HG03520 (cell line): ENCODE measurements around the gene IRF1.
"Not testable (repeated sequence)": the region's sequence is repeated elsewhere in the genome, so short reads cannot be mapped to it uniquely, and the experiment has no call there.

ENCODE experiments used
- ATAC-seq: cut with Tn5 transposase; IDR thresholded peaks from one replicate; pipeline ENCODE4 v1.9.1; 2021; ENCODE audit warnings: mild to moderate bottlenecking, moderate library complexity; ENCODE audit not compliant: unreplicated experiment

The IRF1 gene

GRCh38 chr5:132490484-132491367 lies at the start of gene IRF1:
Gene IRF1 (minus strand): TSS chr5:132490773. CDS start chr5:132489478, 1,295 bp downstream.
- peak; percentile 79 for ATAC-seq

- no peak for ATAC-seq
Measured at GRCh38 chr5:132540149-132540548, 49.6 kb upstream of the IRF1 start.

GRCh38 chr5:132539716-132540115 lies 49.1 kb upstream of the IRF1 start:
- no peak for ATAC-seq

DNA sequence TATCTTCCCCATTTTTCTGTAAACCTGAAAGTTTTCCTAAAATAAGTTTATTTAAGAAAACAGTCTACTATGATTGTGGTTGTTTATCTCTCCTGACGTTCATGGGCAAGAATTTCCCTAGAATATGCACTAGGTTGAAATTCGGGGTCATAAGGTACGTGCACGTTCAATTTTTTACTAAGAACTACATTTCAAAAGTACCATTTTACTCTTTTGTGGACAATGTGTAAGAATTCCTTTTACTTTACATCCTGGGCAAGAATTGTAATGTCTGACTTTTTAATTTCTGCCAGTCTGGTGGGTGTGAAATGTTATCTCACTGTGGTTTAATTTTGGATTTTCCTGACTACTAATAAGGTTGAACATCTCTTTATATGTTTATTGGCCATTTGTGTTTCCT lies 40.4 kb upstream of the IRF1 start:
- no peak for ATAC-seq

DNA sequence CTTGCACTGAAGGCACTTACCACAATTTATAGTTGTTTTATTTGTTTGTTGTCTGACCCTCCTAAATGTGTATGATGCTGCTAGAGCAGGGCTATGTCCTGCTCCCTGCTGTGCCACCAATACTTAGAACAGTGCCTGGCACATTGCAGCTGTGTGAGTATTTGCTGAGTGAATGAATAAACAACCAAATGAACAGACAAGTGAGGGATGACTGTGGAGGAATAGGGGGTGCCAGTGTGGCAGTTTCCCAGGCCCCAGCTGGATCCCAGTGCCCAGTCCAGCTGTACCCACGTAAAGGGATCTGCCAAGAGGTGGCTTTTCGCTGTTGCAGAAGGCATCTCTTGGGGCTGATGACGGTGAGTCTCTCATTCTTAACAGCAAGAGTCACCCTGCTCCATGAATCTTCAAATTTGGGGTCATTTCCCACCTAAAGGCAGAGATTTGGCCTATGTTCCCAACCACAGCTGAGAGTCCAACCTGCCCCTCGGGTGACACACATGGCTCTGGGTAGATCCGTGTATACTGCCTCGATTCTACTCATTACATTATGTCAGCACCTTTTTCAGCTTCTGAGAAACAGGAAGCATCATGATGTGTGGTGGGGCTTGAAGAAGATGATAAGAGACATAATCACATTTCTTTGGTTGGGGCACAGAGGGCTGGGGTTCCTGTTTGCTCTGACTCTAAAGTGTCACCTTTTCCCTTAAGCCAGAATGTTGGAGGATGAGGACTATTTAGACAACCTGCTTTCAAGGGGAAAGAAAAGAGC lies 38.5 kb upstream of the IRF1 start:
- no peak for ATAC-seq

DNA sequence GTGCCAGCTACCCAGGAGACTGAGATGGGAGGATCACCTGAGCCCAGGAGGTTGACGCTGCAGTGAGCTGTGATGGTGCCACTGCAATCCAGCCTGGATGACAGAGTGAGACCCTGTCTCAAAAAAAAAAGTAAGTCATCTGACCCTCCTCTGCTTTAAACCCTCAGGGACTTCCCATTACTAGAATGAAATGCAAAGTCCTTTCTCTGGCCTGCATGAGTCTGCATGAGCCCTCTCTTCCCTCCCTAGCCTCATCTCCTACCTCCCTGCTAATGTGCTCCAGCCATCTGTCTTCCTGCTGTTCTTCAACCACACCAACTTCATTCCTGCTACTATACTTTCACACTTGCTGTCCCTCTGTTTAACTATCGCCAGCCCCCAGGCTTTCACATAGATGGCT lies 37.4 kb upstream of the IRF1 start:
- ATAC-seq = no peak

GRCh38 chr5:132526974-132527564 lies 36.5 kb upstream of the IRF1 start:
- ATAC-seq = no peak

- no peak for ATAC-seq
Measured at GRCh38 chr5:132526290-132526973, 35.9 kb upstream of the IRF1 start.

GRCh38 chr5:132525299-132525724 lies 34.7 kb upstream of the IRF1 start:
- ATAC-seq = peak; percentile 72

DNA sequence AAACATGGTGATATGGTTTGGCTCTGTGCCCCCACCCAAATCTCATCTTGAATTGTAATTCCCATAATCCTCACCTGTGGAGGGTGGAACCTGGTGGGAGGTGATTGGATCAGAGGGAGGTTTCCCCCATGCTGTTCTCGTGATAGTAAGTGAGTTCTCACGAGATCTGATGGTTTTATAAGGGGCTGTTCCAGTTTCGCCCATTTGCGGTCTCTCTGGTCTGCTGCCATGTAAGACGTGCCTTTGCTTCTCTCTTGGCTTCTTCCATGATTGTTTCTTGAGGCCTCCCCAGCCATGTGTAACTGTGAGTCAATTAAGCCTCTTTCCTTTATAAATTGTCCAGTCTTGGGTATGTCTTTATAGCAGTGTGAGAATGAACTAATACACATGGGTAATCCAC lies 34.3 kb upstream of the IRF1 start:
- not testable (repeated sequence) for ATAC-seq

DNA sequence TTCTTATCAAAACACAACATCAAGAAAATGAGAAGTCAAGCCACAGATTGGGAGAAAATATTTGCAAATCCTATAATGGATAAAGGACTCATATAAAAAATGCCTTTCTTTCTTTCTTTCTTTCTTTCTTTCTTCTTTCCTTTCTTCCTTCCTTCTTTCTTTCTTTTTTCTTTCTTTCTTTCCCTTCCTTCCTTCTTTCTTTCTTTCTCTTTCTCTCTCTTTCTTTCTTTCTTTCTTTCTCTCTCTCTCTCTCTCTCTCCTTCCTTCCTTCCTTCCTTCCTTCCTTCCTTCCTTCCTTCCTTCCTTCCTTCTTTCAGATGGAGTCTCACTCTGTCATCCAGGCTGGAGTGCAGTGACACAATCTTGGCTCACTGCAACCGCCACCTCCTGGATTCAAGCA lies 31.5 kb upstream of the IRF1 start:
- ATAC-seq = not testable (repeated sequence)

DNA sequence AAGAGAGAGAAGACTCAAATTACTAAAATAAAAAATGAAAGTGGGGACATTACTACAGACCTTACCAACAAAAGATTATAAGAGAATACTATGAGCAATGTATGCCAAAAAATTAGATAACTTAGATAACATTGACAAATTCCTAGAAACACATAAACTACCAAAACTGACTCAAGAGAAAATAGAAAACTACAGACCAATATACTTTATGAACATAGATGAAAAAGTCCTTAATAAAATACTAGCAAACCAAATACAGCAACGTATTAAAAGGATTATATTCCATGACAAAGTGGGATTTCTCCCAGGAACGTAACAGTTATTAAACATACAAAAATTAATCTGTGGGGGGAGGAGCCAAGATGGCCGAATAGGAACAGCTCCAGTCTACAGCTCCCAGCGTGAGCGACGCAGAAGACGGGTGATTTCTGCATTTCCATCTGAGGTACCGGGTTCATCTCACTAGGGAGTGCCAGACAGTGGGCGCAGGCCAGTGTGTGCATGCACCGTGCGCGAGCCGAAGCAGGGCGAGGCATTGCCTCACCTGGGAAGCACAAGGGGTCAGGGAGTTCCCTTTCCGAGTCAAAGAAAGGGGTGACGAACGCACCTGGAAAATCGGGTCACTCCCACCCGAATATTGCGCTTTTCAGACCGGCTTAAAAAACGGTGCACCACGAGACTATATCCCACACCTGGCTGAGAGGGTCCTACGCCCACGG lies 23.2 kb upstream of the IRF1 start:
- ATAC-seq = not testable (repeated sequence)

DNA sequence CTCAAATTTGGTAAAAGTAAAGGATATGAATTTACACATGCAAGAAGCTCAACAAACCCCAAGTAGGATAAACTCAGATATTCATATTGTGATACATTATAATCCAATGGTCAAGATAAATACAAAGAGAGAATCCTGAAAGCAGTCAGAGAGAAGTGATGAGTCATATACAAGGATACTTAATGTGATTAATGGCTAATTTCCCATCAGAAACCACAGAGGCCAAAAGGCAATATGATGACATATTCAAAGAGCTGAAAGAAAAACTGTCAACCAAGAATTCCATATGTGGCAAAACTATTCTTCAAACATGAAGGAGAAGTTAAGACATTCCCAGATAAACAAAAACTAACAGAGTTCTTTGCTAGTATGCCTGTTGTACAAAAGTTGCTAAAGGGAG lies 19.5 kb upstream of the IRF1 start:
- ATAC-seq = no peak

GRCh38 chr5:132506094-132506692 lies 15.6 kb upstream of the IRF1 start:
- ATAC-seq = no peak

DNA sequence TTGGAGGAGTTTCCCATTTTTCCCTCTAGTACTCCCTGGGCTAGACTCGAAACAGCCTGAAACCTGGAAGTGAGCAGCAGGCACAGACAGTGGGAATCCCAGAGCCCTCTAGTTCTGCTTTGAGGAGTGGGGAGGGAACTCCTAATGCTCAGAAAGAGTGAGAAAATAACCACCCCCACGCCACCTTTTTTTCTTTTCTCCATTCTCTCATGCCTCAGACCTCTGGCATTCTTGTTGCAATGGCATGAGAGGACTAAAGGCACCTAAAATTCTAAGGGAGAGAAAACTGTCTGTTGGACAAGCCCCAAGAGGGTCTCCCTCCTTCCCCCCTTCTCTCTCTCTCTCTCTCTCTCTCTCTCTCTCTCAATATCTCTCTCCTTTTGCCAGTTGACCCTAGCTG lies 15.1 kb upstream of the IRF1 start:
- ATAC-seq = no peak

DNA sequence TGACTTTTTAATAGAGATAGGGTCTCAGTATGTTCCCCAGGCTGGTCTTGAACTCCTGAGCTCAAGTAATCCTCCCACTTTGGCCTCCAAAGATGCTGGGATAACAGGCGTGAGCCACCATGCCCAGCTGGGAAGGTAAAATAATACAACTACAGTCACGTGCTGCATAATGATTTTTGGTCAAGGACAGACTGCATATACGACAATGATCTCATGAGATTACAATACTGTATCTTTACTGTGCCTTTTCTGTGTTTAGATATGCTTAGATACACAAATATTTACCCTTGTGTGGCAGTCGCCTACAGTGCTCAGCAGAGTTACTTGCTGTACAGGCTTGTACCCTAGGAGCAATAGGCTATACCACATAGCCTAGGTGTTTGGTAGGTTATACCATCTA lies 14.2 kb upstream of the IRF1 start:
- no peak for ATAC-seq

- ATAC-seq = no peak
Measured at GRCh38 chr5:132503244-132503643, 12.7 kb upstream of the IRF1 start.

DNA sequence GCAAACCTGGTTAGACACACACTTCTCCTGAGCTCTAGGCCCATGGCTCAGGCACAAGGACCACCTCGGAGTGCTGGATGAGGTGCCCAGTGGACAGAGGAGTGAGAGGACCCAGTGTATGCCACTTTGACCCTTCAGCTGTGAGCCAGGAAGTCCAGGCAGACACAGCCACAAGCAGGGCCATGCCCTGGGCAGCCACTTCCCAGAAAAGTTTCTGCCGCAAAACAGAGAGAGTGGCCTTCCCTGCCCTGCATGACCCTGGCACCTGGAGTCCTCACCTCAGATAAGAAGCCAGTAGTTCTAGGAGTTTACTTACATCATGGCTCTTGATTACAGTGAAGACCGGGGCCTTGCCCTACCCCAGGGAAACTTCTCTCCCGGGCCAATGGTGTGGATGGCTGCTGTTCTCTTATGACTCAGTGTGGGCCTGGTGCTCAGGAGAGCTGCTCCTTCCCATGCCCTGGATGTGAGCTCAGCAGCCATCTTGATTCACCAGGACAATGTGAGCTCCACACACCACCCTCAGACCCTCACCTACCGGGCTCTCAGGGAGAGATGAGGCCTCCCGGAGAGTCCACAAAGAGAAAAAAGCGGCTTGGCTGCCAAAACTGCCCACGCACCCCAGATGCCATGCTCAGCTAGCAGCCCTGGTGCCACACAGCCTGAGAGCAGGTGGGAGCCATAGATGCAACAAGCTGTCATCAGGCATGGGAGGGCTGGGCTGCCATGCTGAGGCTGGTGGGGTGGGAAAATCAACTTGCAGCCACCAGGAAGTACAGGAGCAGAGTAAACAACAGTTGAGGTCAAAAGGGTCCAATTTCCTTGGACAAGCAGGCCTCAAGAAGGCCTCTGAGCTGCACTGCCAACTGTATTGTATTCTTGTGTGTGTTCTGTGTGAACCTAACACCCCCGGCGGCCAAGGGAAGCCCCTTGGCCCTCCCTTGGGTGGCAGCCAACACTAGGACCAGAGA lies 11.7 kb upstream of the IRF1 start:
- no peak for ATAC-seq

DNA sequence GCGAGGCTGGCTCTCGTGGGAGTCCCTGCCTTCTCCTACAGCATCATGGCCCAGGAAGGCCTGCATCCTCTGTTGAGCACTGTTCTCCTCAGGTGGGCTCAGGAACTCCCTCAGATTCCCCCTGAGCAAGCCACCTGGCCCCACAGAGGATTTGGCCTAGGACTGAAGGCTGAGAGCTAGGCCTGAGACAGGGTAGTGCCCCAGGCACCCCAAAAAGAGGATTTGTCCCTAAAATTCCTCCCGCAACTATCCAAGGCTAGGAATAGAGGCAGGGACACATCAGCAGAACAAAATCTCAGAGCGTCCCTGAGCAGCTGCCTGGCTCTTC lies 11.0 kb upstream of the IRF1 start:
- ATAC-seq = no peak
